ENCODE results near the gene ASIC3.
"Not testable (repeated sequence)": the region's sequence is repeated elsewhere in the genome, so short reads cannot be mapped to it uniquely, and the experiment has no call there.

Gene ASIC3

DNA sequence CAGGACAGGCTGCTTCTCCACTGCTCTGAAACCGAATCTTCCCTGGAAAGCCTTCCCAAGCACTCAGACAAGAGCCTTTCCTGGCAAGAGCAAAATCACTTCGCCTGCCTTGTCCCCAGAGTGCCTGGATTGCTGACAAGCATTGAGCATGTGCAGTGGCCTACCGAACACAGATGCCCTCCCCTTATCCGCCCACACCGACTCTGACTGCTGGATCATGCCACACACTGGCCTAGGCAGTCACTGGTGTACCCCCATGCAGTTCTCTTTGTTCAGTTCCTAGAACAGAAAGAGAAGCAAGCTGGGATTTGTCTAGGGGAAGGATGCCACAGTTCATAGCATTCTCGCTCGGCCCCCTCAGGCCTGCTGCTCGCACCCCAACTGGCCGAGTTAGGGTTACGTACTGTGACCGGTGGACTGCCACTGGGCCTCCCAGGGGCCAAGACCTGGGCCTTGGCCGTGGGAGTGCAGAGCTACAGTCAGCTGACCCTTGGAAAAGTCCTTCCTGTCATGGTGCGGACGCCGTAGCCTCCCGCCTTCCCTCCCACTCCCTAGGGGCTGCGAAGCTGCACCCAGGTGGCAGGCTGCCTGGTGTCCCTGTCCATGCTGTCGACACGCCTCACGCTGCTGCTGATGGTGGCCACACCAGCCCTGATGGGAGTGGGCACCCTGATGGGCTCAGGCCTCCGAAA lies 13.2 kb upstream of the ASIC3 start:
- H3K9me3 ChIP-seq (ENCODE audit: control insufficient read depth, low read length) = no peaks in the 10 kb centered on the region
- no peak overlapping the region for H3K4me3 ChIP-seq (ENCODE audit: extremely low read depth, insufficient read depth, low read length, poor library complexity, severe bottlenecking)
- peaks cover 43% of the 10 kb centered on the region for H3K36me3 ChIP-seq (ENCODE audit: control insufficient read depth, insufficient read depth, low read length)
- H3K27ac ChIP-seq (ENCODE audit: low read depth, low read length, severe bottlenecking) = no peak overlapping the region
- peaks cover 27% of the 10 kb centered on the region for H3K4me1 ChIP-seq (ENCODE audit: control insufficient read depth, insufficient read depth, low read length, poor library complexity, severe bottlenecking)
- 89 to 91% methylated on average over 20 of the region's 21 CpGs for WGBS, 2 experiments (ENCODE audit: insufficient coverage in 2 of 2)

DNA sequence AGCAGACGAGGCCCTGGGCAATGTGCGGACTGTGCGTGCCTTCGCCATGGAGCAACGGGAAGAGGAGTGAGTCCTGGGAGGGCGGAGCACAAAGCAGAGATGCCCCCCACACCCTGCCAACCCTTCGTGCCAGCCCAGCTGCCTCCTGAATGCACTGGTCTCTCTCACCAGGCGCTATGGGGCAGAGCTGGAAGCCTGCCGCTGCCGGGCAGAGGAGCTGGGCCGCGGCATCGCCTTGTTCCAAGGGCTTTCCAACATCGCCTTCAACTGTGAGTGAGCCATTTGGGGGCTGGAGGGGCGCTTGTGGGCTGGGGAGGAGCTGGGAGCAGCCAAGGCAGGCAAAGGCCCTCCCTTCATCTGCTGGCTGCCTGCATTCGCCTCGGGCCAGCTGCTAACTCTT lies 12.4 kb upstream of the ASIC3 start:
- H3K9me3 ChIP-seq (ENCODE audit: control insufficient read depth, low read length) = no peaks in the 10 kb centered on the region
- H3K4me1 ChIP-seq (ENCODE audit: control insufficient read depth, insufficient read depth, low read length, poor library complexity, severe bottlenecking) = peaks cover 31% of the 10 kb centered on the region
- peaks cover 43% of the 10 kb centered on the region for H3K36me3 ChIP-seq (ENCODE audit: control insufficient read depth, insufficient read depth, low read length)
- H3K4me3 ChIP-seq (ENCODE audit: extremely low read depth, insufficient read depth, low read length, poor library complexity, severe bottlenecking) = no peak overlapping the region
- 92 to 97% methylated on average over 12 to 14 of the region's 17 CpGs for WGBS, 2 experiments (ENCODE audit: insufficient coverage in 2 of 2)
- H3K27ac ChIP-seq (ENCODE audit: low read depth, low read length, severe bottlenecking) = no peak overlapping the region

DNA sequence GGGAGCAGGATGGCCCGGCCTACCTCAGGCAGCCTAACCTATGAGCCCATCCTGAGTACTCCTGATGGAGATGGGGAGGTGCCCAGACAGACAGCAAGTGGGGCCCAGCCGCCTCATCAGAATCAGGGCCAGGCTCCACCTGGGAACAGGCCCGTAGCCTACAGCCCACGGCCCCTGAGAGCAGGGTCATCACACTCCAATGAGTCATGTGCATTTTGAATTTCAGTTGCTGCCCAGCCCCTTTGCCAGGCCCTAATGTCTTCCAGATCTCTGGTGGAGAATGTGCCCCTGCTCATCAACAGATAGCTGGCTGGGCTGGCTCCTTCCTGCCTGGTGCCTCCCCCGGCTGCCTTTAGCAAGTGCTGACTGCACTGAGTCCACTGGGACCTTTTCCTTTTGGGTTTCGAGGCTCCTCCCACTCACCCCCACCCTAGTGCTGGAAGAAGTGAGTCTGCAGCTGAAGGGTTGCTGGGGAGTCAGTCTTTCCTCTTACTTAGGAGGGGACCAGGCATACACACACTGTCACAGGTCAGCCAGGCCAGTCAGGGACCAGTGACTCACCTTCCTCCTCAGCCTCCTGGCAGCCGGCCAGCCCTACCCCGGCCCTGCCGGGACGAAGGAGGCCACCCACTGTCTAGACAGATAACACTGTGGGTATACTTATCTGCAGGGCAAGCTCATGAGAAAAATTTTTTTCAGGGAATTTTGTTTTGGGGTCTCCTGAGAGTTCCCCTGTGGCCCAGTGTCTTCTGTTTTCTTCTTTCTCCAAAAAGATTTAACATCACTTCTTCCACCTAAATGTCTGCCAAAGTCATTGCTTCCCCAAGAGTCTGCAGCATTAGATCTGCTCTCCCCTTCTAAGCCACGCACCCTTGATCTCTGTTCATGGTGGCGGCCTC lies 9.1 kb upstream of the ASIC3 start:
- Histone ChIP-seq H3K9me3 (ENCODE audit: control insufficient read depth, low read length) (no peaks in the 10 kb centered on the region), H3K4me1 (ENCODE audit: control insufficient read depth, insufficient read depth, low read length, poor library complexity, severe bottlenecking) (peaks cover 31% of the 10 kb centered on the region), H3K27ac (ENCODE audit: low read depth, low read length, severe bottlenecking) (peak overlapping the region; percentile 86), H3K4me3 (ENCODE audit: extremely low read depth, insufficient read depth, low read length, poor library complexity, severe bottlenecking) (no peak overlapping the region), H3K36me3 (ENCODE audit: control insufficient read depth, insufficient read depth, low read length) (peaks cover 27% of the 10 kb centered on the region)
- WGBS, 2 experiments (ENCODE audit: insufficient coverage in 2 of 2) = 48 to 62% methylated on average over 9 of the region's 12 CpGs

DNA sequence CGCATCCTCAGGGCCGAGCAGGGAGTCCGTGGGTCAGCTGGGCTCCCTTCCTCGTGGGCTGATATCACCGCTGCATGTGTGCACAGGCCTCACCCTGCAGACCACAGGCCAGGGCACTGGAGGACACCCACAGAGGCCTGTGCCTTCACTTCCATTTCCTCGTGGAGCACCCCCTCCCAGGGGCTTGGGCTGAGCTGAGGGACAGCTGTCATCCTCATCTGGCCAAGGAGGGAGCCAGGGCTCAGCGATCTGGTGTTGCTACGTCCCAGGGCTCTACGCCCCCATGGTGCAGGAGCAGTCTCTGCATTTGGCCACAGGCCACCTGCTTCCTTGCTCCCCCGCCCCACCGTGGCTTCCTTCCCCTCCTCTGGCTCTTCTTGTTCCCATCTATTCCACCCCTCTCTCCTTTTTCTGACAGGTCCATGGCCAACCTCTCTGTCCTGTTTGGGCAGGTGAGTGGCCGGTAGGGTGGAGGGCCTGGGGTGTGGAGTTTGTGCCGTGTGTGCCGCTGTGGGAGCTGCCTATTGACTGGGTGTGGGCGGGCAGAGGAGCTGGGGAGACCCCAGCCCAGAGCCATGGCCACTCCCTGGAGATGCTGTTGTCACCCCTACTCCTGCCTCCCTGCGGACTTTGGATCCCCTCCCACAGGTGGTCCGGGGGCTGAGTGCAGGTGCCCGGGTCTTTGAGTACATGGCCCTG lies 8.3 kb upstream of the ASIC3 start:
- Histone ChIP-seq H3K9me3 (ENCODE audit: control insufficient read depth, low read length) (no peaks in the 10 kb centered on the region), H3K4me1 (ENCODE audit: control insufficient read depth, insufficient read depth, low read length, poor library complexity, severe bottlenecking) (peaks cover 31% of the 10 kb centered on the region), H3K4me3 (ENCODE audit: extremely low read depth, insufficient read depth, low read length, poor library complexity, severe bottlenecking) (no peak overlapping the region), H3K27ac (ENCODE audit: low read depth, low read length, severe bottlenecking) (peak overlapping the region; percentile 86), H3K36me3 (ENCODE audit: control insufficient read depth, insufficient read depth, low read length) (peaks cover 24% of the 10 kb centered on the region)
- 84 to 89% methylated on average over 14 of the region's 18 CpGs for WGBS, 2 experiments (ENCODE audit: insufficient coverage in 2 of 2)

DNA sequence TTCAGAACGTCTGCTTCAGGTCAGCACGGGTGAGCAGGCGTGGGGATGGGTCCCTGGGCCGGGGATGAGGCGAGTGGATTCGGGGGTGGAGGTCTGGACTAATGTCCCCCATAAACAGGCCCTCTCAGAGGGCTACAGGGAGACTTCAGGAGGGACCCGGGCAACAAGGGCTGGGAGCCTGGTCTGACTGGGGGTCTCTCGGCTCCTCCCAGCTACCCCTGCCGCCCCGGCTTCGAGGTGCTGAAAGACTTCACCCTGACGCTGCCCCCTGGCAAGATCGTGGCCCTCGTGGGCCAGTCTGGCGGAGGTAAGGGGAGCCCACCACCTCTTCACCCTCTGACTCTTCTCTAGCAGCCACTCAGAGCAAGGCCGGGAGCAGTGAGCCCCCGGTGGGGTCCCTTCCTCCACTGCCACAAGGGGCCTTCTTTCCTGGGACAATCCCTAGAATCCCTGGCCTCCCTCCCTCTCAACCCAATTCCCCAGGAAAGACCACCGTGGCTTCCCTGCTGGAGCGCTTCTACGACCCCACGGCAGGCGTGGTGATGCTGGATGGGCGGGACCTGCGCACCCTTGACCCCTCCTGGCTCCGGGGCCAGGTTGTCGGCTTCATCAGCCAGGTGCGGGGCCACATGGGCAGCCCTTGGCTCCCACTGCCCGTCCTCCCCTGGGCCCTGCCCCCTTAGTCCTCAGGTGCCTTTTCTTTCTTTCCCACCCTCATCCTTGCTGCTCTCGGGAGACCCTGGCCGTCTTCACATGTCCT lies 7.5 kb upstream of the ASIC3 start:
- Histone ChIP-seq H3K36me3 (ENCODE audit: control insufficient read depth, insufficient read depth, low read length) (peaks cover 17% of the 10 kb centered on the region), H3K9me3 (ENCODE audit: control insufficient read depth, low read length) (no peaks in the 10 kb centered on the region), H3K4me1 (ENCODE audit: control insufficient read depth, insufficient read depth, low read length, poor library complexity, severe bottlenecking) (peaks cover 31% of the 10 kb centered on the region), H3K4me3 (ENCODE audit: extremely low read depth, insufficient read depth, low read length, poor library complexity, severe bottlenecking) (no peak overlapping the region), H3K27ac (ENCODE audit: low read depth, low read length, severe bottlenecking) (no peak overlapping the region)
- 96 to 97% methylated on average over 25 to 27 of the region's 30 CpGs for WGBS, 2 experiments (ENCODE audit: insufficient coverage in 2 of 2)

DNA sequence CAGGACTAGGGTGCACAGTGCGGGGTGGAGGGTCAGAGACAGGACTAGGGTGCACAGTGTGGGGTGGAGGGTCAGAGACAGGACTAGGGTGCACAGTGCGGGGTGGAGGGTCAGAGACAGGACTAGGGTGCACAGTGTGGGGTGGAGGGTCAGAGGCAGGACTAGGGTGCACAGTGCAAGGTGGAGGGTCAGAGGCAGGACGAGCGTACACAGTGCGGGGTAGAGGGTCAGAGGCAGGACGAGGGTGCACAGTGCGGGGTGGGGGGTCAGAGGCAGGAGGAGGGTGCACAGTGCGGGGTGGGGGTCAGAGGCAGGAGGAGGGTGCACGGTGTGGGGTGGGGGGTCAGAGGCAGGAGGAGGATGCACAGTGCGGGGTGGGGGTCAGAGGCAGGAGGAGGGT lies 4.9 kb upstream of the ASIC3 start:
- not testable (repeated sequence) for H3K4me3 ChIP-seq (ENCODE audit: extremely low read depth, insufficient read depth, low read length, poor library complexity, severe bottlenecking); H3K27ac ChIP-seq (ENCODE audit: low read depth, low read length, severe bottlenecking); H3K9me3 ChIP-seq (ENCODE audit: control insufficient read depth, low read length); H3K36me3 ChIP-seq (ENCODE audit: control insufficient read depth, insufficient read depth, low read length)
- peaks cover 20% of the 10 kb centered on the region for H3K4me1 ChIP-seq (ENCODE audit: control insufficient read depth, insufficient read depth, low read length, poor library complexity, severe bottlenecking)
- WGBS, 2 experiments (ENCODE audit: insufficient coverage in 2 of 2) = 86 to 87% methylated on average over 3 to 7 of the region's 10 CpGs

DNA sequence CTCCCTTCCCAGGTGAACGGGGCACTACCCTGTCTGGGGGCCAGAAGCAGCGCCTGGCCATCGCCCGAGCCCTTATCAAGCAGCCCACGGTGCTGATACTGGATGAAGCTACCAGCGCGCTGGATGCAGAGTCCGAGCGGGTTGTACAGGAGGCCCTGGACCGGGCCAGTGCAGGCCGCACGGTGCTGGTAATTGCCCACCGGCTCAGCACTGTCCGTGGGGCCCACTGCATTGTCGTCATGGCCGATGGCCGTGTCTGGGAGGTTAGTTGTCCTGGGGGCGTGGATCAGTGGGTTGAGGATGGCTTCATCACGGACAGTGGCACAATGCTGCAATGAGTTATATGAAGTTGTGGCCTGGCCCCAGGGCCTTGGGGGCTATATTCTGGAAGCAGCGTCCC lies 4.4 kb upstream of the ASIC3 start:
- H3K4me1 ChIP-seq (ENCODE audit: control insufficient read depth, insufficient read depth, low read length, poor library complexity, severe bottlenecking) = peaks cover 15% of the 10 kb centered on the region
- H3K27ac ChIP-seq (ENCODE audit: low read depth, low read length, severe bottlenecking) = no peak overlapping the region
- no peaks in the 10 kb centered on the region for H3K36me3 ChIP-seq (ENCODE audit: control insufficient read depth, insufficient read depth, low read length)
- no peak overlapping the region for H3K4me3 ChIP-seq (ENCODE audit: extremely low read depth, insufficient read depth, low read length, poor library complexity, severe bottlenecking)
- no peaks in the 10 kb centered on the region for H3K9me3 ChIP-seq (ENCODE audit: control insufficient read depth, low read length)
- WGBS, 2 experiments (ENCODE audit: insufficient coverage in 2 of 2) = 92 to 98% methylated on average over 18 to 20 of the region's 20 CpGs

DNA sequence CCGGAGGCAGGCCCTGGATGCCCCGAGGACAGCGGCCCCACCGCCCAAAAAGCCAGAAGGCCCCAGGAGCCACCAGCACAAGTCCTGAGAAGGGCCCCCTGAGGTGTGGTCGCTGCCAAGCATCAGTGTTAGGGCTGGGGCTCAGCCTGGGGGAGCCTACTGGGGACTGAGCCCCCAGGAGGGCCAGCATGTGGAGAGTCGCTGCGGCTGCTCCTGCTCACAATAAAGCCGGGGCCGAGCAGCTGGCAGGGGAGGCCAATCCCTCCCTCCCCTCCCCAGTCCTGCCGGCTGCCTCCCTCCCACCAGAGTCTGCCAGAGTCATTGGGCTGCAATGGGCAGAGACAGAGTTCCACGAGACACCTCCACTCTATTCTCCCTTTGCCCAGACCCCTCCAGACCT lies 3.1 kb upstream of the ASIC3 start:
- 83 to 97% methylated on average over 10 of the region's 11 CpGs for WGBS, 2 experiments (ENCODE audit: insufficient coverage in 2 of 2)
- no peaks in the 10 kb centered on the region for H3K36me3 ChIP-seq (ENCODE audit: control insufficient read depth, insufficient read depth, low read length)

DNA sequence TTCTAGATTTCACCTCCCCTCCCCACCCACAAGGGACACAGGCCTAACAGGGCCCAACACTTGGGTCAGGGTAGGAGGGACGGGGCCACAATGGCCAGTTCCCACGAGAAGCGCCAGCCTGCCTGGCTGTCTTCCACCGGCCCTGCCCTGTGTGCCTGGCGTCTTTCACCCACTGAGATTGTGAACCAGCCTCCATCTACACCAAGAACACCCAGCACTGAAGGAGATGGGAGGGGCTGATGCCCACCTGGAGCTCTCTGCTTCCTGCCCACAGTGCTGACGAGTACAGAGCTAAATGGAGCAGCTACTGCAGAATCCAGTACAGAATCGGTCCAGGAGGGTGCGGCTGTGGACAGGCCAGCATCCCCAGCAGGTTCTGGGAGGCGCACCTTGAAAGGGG lies 2.4 kb upstream of the ASIC3 start:
- 94 to 97% methylated on average over 4 to 9 of the region's 9 CpGs for WGBS, 2 experiments (ENCODE audit: insufficient coverage in 2 of 2)
- Histone ChIP-seq H3K9me3 (ENCODE audit: control insufficient read depth, low read length) (no peaks in the 10 kb centered on the region), H3K36me3 (ENCODE audit: control insufficient read depth, insufficient read depth, low read length) (no peaks in the 10 kb centered on the region), H3K4me3 (ENCODE audit: extremely low read depth, insufficient read depth, low read length, poor library complexity, severe bottlenecking) (no peak overlapping the region), H3K27ac (ENCODE audit: low read depth, low read length, severe bottlenecking) (no peak overlapping the region), H3K4me1 (ENCODE audit: control insufficient read depth, insufficient read depth, low read length, poor library complexity, severe bottlenecking) (no peaks in the 10 kb centered on the region)

More for the DNA sequence above, 3.1 kb upstream of the ASIC3 start:
- Histone ChIP-seq H3K9me3 (ENCODE audit: control insufficient read depth, low read length) (no peaks in the 10 kb centered on the region), H3K4me3 (ENCODE audit: extremely low read depth, insufficient read depth, low read length, poor library complexity, severe bottlenecking) (no peak overlapping the region), H3K4me1 (ENCODE audit: control insufficient read depth, insufficient read depth, low read length, poor library complexity, severe bottlenecking) (peaks cover 4% of the 10 kb centered on the region), H3K27ac (ENCODE audit: low read depth, low read length, severe bottlenecking) (no peak overlapping the region)
